Panc1 (cell line): ENCODE results near the gene ENTPD8. TPM values are rescaled to one million over a fixed set of nuclear protein-coding genes. Genes with fewer than 3 reads are reported as not detected.

ENCODE experiments used
- ATAC-seq: fragments of 200-7000 bp; cut with Tn5 transposase; 2 replicates; pipeline ENCODE4 v1.9.1; 2020; ENCODE audit warnings: mild to moderate bottlenecking, moderate library complexity
- BruUV-seq: library from RNA; stranded (reverse); fragments of 400-500 nt; replicated peaks from 2 replicates; lab custom pipeline; 2021; lab: Mats Ljungman, UMichigan
- CTCF ChIA-PET: fragments of 300-600 bp; sonication (Branson Sonifier 250); formaldehyde crosslinking; loops from one replicate; lab custom pipeline; 2022; ENCODE audit warnings: antibody characterized with exemption; lab: Charles Lee
- POLR2A ChIA-PET: fragments of 300-600 bp; sonication (Branson Sonifier 250); formaldehyde crosslinking; loops from one replicate; lab custom pipeline; 2022; ENCODE audit warnings: antibody characterized with exemption; lab: Charles Lee
- DNase-seq: peaks from one replicate; pipeline ENCODE4 v3.0.0-alpha.2; 2010; ENCODE audit warnings: low read depth, low spot score
- H3K27ac ChIP-seq: 2 replicates; pipeline ENCODE4 v1.5.1; 2011; ENCODE audit warnings: mild to moderate bottlenecking, low read length, inconsistent platforms
- H3K27me3 ChIP-seq: fragments of 200-500 bp; sonication (Bioruptor generic); 2 replicates; pipeline ENCODE4 v1.6.0; 2014; ENCODE audit warnings: low read length, inconsistent platforms; ENCODE audit not compliant: control insufficient read depth, insufficient read depth
- H3K36me3 ChIP-seq: fragments of 200-500 bp; sonication (Bioruptor generic); 2 replicates; pipeline ENCODE4 v1.5.1; 2014; ENCODE audit warnings: inconsistent platforms, mild to moderate bottlenecking, low read length, moderate library complexity; ENCODE audit not compliant: control insufficient read depth, insufficient read depth
- H3K4me1 ChIP-seq: 2 replicates; pipeline ENCODE4 v1.5.1; 2011; ENCODE audit warnings: inconsistent platforms, mild to moderate bottlenecking, low read length, moderate library complexity; ENCODE audit not compliant: control insufficient read depth, insufficient read depth
- H3K4me3 ChIP-seq, 2 experiments: 2 replicates each; pipeline ENCODE4 v1.5.1; 2011 to 2012; ENCODE audit warnings: low read depth in 2 of 2, low read length in 2 of 2, mild to moderate bottlenecking in 2 of 2, inconsistent platforms in 1 of 2, moderate library complexity in 1 of 2
- H3K9me3 ChIP-seq: fragments of 200-500 bp; sonication (Bioruptor generic); 2 replicates; pipeline ENCODE4 v1.5.1; 2014; ENCODE audit warnings: low read depth, mild to moderate bottlenecking, inconsistent platforms, low read length, moderate library complexity; ENCODE audit not compliant: control insufficient read depth, insufficient read depth
- CTCF ChIP-seq: fragments of 450-650 bp; IDR thresholded peaks from 2 replicates; pipeline ENCODE4 v1.5.1; 2017; ENCODE audit warnings: mild to moderate bottlenecking
- POLR2AphosphoS5 ChIP-seq: IDR thresholded peaks from 2 replicates; pipeline ENCODE4 v1.6.1; 2012; ENCODE audit warnings: mild to moderate bottlenecking, low read depth, low read length, moderate library complexity
- SIN3A ChIP-seq: IDR thresholded peaks from 2 replicates; pipeline ENCODE4 v1.6.1; 2012; ENCODE audit warnings: low read depth, mild to moderate bottlenecking, low read length, moderate library complexity, borderline replicate concordance; ENCODE audit not compliant: insufficient read depth
- TCF7L2 ChIP-seq: IDR thresholded peaks from 2 replicates; pipeline ENCODE4 v1.6.1; 2011; ENCODE audit warnings: mild to moderate bottlenecking, low read depth, low read length, inconsistent platforms
- in situ Hi-C: cut with HindIII; loops from 2 replicates; pipeline ENCODE4 v1.10.0; 2016; ENCODE audit warnings: low sequenced_read_pairs, low pct_unique_long_range_greater_than_20kb
- intact Hi-C: fragments of 100-400 bp; cut with micrococcal nuclease; formaldehyde crosslinking; loops from one replicate; pipeline ENCODE4 v1.10.0; 2022; ENCODE audit not compliant: unreplicated experiment
- total RNA-seq: library from RNA; stranded (reverse); gene quantifications from one replicate; pipeline ENCODE4 v1.2.1, GENCODE V29; 2021; ENCODE audit not compliant: unreplicated experiment
- TF ChIP-seq, protein P1 (sequence below), 2 experiments: IDR thresholded peaks; 2 replicates each; pipeline ENCODE4 v1.6.1; 2011 to 2012; ENCODE audit warnings: low read depth in 2 of 2, control low read depth in 1 of 2, low read length in 1 of 2, mild to moderate bottlenecking in 1 of 2, moderate library complexity in 1 of 2; ENCODE audit not compliant: insufficient read depth in 1 of 2

ENTPD8 gene
- total RNA-seq, 1 experiment from 2014 or later = 3.9 TPM

DNA sequence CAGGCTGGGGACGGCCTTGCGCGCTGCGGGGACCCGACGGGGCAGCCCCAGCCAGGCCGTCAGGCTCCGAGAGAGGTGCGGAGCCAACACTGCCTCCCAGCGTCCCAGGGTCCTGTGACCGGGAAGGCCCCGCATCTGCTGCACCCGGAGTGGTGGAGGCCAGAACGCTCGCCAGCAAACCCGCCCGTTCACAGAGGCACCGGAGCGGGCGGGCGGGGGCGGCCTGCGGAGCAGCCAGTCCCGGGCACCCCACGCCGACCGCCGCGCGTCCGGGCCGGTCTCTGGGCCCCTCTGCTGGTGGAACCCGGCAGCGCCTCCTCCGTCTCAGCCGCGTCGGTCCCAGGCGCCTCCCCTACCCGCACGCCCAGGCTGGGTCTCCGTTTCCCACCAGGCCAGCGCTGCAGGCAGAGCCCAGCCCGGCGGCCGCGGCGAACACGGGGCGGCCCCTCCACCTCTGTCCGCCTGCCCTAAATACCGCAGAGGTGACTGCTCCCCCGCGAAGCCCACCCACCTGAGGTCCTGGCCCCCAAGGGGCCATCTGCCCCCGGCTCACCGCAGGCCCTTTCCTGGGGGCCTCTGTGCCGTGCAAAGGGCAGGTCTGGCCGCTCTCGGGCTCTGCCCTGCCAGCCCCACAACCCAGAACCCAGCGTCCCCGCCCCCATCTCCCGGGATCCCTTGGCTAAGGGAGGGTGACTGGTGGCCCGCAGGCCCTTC is 34.1 kb downstream of the ENTPD8 start:
- TF ChIP-seq POLR2AphosphoS5 = no peak
- TF ChIP-seq TCF7L2 = no peak
- TF ChIP-seq CTCF = peak; percentile 86
- H3K27ac ChIP-seq = peak overlapping the region; percentile 51; the same call in 1 of the 2 replicates
- no peaks in the 10 kb centered on the region for H3K27me3 ChIP-seq
- H3K4me1 ChIP-seq = peaks cover 29% of the 10 kb centered on the region
- no peaks in the 10 kb centered on the region for H3K36me3 ChIP-seq
- peak overlapping the region; percentile 30 to 49 for H3K4me3 ChIP-seq
- in situ Hi-C loops (no loop called here), intact Hi-C loops (no loop called here)
- CTCF ChIA-PET = no interaction called here
- no TSS peak for BruUV-seq
- no peak for DNase-seq
- ATAC-seq = peak; percentile 75
- H3K9me3 ChIP-seq = no peaks in the 10 kb centered on the region
- POLR2A ChIA-PET = no interaction called here

GRCh38 chr9:137406085-137406760 is 34.9 kb downstream of the ENTPD8 start:
- no peaks in the 10 kb centered on the region for H3K9me3 ChIP-seq
- DNase-seq = no peak
- no peak overlapping the region for H3K4me3 ChIP-seq
- POLR2A ChIA-PET = no interaction called here
- in situ Hi-C loops = no loop called here
- CTCF ChIA-PET = no interaction called here
- H3K27ac ChIP-seq = no peak overlapping the region
- BruUV-seq = no TSS peak
- peaks cover 27% of the 10 kb centered on the region for H3K4me1 ChIP-seq
- no peaks in the 10 kb centered on the region for H3K27me3 ChIP-seq
- no peaks in the 10 kb centered on the region for H3K36me3 ChIP-seq
- TF ChIP-seq CTCF (no peak), POLR2AphosphoS5 (no peak), SIN3A (no peak), TCF7L2 (no peak)
- TF ChIP-seq, protein P1, sequence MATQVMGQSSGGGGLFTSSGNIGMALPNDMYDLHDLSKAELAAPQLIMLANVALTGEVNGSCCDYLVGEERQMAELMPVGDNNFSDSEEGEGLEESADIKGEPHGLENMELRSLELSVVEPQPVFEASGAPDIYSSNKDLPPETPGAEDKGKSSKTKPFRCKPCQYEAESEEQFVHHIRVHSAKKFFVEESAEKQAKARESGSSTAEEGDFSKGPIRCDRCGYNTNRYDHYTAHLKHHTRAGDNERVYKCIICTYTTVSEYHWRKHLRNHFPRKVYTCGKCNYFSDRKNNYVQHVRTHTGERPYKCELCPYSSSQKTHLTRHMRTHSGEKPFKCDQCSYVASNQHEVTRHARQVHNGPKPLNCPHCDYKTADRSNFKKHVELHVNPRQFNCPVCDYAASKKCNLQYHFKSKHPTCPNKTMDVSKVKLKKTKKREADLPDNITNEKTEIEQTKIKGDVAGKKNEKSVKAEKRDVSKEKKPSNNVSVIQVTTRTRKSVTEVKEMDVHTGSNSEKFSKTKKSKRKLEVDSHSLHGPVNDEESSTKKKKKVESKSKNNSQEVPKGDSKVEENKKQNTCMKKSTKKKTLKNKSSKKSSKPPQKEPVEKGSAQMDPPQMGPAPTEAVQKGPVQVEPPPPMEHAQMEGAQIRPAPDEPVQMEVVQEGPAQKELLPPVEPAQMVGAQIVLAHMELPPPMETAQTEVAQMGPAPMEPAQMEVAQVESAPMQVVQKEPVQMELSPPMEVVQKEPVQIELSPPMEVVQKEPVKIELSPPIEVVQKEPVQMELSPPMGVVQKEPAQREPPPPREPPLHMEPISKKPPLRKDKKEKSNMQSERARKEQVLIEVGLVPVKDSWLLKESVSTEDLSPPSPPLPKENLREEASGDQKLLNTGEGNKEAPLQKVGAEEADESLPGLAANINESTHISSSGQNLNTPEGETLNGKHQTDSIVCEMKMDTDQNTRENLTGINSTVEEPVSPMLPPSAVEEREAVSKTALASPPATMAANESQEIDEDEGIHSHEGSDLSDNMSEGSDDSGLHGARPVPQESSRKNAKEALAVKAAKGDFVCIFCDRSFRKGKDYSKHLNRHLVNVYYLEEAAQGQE (IDR thresholded peaks at IDR 0.05; ENCODE audit: insufficient read depth in 1 of 2, low read depth in 2 of 2, low read length in 1 of 2) = no peak
- intact Hi-C loops = no loop called here
- no peak for ATAC-seq
